Hepatocyte (in vitro differentiated cells): ENCODE data around the gene GRPR.

ENCODE experiments used
- EZH2phosphoT487 ChIP-seq: fragments of 200-600 bp; sonication (generic); IDR thresholded peaks from one replicate; pipeline ENCODE4 v1.6.1; 2018; ENCODE audit warnings: antibody characterized with exemption, mild to moderate bottlenecking, low read depth, moderate library complexity; ENCODE audit not compliant: unreplicated experiment, severe bottlenecking
- TF ChIP-seq, protein P1 (sequence below): fragments of 200-600 bp; sonication (generic); IDR thresholded peaks from 2 replicates; pipeline ENCODE4 v1.5.1; 2016; ENCODE audit warnings: antibody characterized with exemption, mild to moderate bottlenecking; ENCODE audit not compliant: poor library complexity

DNA sequence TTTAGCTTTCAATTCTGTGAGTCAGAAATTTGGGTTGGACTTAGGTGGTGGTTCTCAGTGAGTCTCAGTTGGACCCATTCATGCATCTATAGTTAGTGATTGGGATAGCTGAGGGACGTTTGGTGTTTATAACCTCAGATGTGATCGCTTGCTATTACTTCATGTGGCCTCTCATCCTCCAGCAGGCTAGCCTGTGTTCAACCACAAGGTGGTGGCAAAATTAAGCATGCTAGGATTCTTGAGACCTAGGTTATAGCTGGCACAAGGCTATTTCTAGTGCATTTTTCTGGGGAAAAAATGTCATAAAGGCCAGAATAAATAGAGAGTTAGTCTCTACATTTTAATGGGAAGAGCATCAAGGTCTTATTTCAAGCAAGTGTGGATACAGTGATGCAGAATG is 10.9 kb upstream of the GRPR start:
- TF ChIP-seq, protein P1, sequence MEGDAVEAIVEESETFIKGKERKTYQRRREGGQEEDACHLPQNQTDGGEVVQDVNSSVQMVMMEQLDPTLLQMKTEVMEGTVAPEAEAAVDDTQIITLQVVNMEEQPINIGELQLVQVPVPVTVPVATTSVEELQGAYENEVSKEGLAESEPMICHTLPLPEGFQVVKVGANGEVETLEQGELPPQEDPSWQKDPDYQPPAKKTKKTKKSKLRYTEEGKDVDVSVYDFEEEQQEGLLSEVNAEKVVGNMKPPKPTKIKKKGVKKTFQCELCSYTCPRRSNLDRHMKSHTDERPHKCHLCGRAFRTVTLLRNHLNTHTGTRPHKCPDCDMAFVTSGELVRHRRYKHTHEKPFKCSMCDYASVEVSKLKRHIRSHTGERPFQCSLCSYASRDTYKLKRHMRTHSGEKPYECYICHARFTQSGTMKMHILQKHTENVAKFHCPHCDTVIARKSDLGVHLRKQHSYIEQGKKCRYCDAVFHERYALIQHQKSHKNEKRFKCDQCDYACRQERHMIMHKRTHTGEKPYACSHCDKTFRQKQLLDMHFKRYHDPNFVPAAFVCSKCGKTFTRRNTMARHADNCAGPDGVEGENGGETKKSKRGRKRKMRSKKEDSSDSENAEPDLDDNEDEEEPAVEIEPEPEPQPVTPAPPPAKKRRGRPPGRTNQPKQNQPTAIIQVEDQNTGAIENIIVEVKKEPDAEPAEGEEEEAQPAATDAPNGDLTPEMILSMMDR = no peak
- no peak for TF ChIP-seq EZH2phosphoT487
